Activated CD4-positive, alpha-beta memory T cell treated with anti-CD3 and anti-CD28 coated beads for 36 hours (primary cell): Measurements from ENCODE around the gene C19orf12. TPM values are rescaled to one million over a fixed set of nuclear protein-coding genes. Genes with fewer than 3 reads are reported as not detected.

Experiments used
- CTCF ChIA-PET: fragments of 350-600 bp; sonication (Branson Sonifier 250); formaldehyde crosslinking; loops from one replicate; lab custom pipeline; 2021; ENCODE audit warnings: antibody characterized with exemption, inconsistent platforms; lab: Charles Lee
- POLR2A ChIA-PET: fragments of 350-600 bp; sonication (Branson Sonifier 250); formaldehyde crosslinking; loops from one replicate; lab custom pipeline; 2021; ENCODE audit warnings: antibody characterized with exemption; lab: Charles Lee
- DNase-seq: peaks from one replicate; pipeline ENCODE4 v3.0.0-alpha.2; 2020
- H3K27ac Mint-ChIP-seq: one replicate; pipeline ENCODE4 v1.8.0; 2021; ENCODE audit warnings: mixed read lengths
- H3K27me3 Mint-ChIP-seq: one replicate; pipeline ENCODE4 v1.8.0; 2021; ENCODE audit warnings: mixed read lengths
- H3K36me3 Mint-ChIP-seq: one replicate; pipeline ENCODE4 v1.8.0; 2021; ENCODE audit warnings: mixed read lengths
- H3K4me1 Mint-ChIP-seq: one replicate; pipeline ENCODE4 v1.8.0; 2021; ENCODE audit warnings: low read depth, mixed read lengths
- H3K4me3 Mint-ChIP-seq: one replicate; pipeline ENCODE4 v1.8.0; 2021; ENCODE audit warnings: mild to moderate bottlenecking, mixed read lengths
- H3K9me3 Mint-ChIP-seq: one replicate; pipeline ENCODE4 v1.8.0; 2021; ENCODE audit warnings: mixed read lengths
- intact Hi-C: fragments of 100-400 bp; cut with micrococcal nuclease; formaldehyde crosslinking; loops from one replicate; pipeline ENCODE4 v1.15.1; 2023
- total RNA-seq, 2 experiments: library from RNA; stranded (reverse); gene quantifications; one replicate each; pipeline ENCODE4 v1.2.3, GENCODE V29; 2021

Gene C19orf12
- total RNA-seq, 2 experiments from 2014 or later: 32.6 to 32.8 TPM

DNA sequence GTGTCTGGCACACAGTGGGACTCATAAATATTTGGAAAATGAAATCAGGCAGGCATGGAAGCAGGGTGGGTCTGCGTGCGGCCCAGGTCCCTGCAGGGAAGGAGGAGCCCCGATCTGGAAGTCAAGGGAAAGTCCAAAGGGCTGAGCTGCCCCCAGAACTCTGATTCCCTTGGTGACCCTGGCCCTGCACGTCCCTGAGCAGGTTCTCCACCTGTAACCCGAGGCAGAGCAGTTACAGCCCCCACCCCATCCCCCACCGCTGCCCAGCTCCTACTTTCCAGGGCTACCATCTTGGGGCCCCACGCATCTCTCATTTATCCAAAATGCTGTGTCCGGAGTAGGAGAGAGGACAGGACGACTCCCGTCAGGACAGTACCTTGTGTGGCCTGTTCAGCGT, 47.7 kb downstream of the C19orf12 start:
- DNase-seq: no peak
- Mint-ChIP-seq H3K36me3 (peaks cover 33% of the 10 kb centered on the region), H3K27me3 (no peaks in the 10 kb centered on the region), H3K9me3 (no peaks in the 10 kb centered on the region), H3K4me3 (peak overlapping the region; percentile 82), H3K27ac (peak overlapping the region; percentile 99), H3K4me1 (peaks cover 73% of the 10 kb centered on the region)
- intact Hi-C loops: loop anchor here (1.0 to 2.0 kb wide), 2 partner anchors 13 to 47 kb away; partner anchors contain the start of gene C19orf12
- POLR2A ChIA-PET: interaction anchor here (0.8 to 5.4 kb wide), 6 partner anchors 12 to 61 kb away, joined by 3 to 46 read pairs (median 8); partner anchors contain the start of genes C19orf12 and POP4
- CTCF ChIA-PET: interaction anchor here (0.7 to 5.7 kb wide), 11 partner anchors 11 to 61 kb away, joined by 3 to 70 read pairs (median 8); partner anchors contain the start of genes C19orf12 and POP4

GRCh38 chr19:29666578-29667386, 48.3 kb downstream of the C19orf12 start:
- intact Hi-C loops: loop anchor here (1.0 to 2.0 kb wide), 2 partner anchors 14 to 48 kb away; partner anchors contain the start of gene C19orf12
- Mint-ChIP-seq H3K4me1 (peaks cover 72% of the 10 kb centered on the region), H3K36me3 (peaks cover 31% of the 10 kb centered on the region), H3K9me3 (no peaks in the 10 kb centered on the region), H3K27me3 (no peaks in the 10 kb centered on the region), H3K27ac (peak overlapping the region; percentile 99), H3K4me3 (peak overlapping the region; percentile 82)
- ChIA-PET POLR2A (interaction anchor here (0.8 to 5.4 kb wide), 8 partner anchors 9 to 60 kb away, joined by 3 to 46 read pairs (median 4); partner anchors contain the start of genes C19orf12 and POP4), CTCF (interaction anchor here (0.7 to 5.7 kb wide), 12 partner anchors 12 to 930 kb away, joined by 3 to 70 read pairs (median 8); partner anchors contain the start of genes C19orf12 and POP4)
- DNase-seq: peak; percentile 56

GRCh38 chr19:29665826-29666577, 49.1 kb downstream of the C19orf12 start:
- POLR2A ChIA-PET: interaction anchor here (0.9 to 5.4 kb wide), 9 partner anchors 10 to 59 kb away, joined by 3 to 46 read pairs (median 4); partner anchors contain the start of gene POP4
- DNase-seq: no peak

DNA sequence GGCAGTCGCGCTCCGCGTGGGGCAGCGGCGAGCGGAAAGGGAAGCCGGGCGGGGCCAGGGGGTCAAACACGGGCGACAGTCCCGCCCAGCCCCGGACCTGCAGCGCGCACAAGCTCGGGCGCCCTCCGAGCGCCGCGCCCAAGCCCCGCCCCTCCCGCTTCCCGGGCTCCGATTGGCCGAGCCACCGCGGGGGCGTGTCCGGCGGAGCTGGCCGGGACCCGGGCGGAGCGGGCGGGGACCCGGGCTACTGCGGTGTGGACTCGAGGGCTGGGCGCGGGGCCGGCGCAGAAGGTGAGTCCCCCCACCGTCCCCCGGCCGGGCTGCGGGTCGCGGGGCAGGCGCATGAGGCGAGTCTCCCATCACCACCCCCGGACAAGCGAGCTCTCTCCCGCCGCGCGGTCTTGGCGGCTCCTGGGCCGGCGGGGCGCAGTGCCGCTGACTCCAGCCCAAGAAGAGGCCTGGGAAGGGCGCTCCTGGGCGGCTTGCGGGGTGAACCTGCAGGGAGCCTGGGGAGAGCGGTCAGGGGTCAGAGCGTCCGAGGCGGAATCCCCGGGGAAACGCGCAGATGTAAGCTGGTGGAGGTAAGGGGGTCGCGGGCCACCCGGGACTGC, 49.7 kb downstream of the C19orf12 start, which contains the start of gene PLEKHF1:
PLEKHF1 (plus strand) TSS at position 247 of the 611 bp plus-strand sequence. CDS start 8,379 bp downstream, outside the sequence.
- H3K27ac Mint-ChIP-seq: peak within 1 kb of the TSS; percentile 99
- intact Hi-C loops: loop anchor here (1.0 kb wide), 1 partner anchor 42 kb away; no protein-coding TSS in a partner anchor
- CTCF ChIA-PET: interaction anchor here (0.7 to 5.7 kb wide), 13 partner anchors 13 to 59 kb away, joined by 3 to 70 read pairs (median 8); partner anchors contain the start of genes C19orf12 and POP4
- peak within 1 kb of the TSS; percentile 82 for H3K4me3 Mint-ChIP-seq
- POLR2A ChIA-PET: interaction anchor here (0.9 to 5.4 kb wide), 7 partner anchors 10 to 59 kb away, joined by 3 to 46 read pairs (median 4); partner anchors contain the start of gene POP4
- H3K4me1 Mint-ChIP-seq: peaks cover 64% of the 10 kb centered on the region
- H3K36me3 Mint-ChIP-seq: peaks cover 19% of the 10 kb centered on the region
- peak; percentile 91 for DNase-seq
- no peaks in the 10 kb centered on the region for H3K9me3 Mint-ChIP-seq
- H3K27me3 Mint-ChIP-seq: no peaks in the 10 kb centered on the region

More at GRCh38 chr19:29665826-29666577, 49.1 kb downstream of the C19orf12 start:
- peak overlapping the region; percentile 99 for H3K27ac Mint-ChIP-seq
- peaks cover 24% of the 10 kb centered on the region for H3K36me3 Mint-ChIP-seq
- CTCF ChIA-PET: interaction anchor here (0.6 to 5.7 kb wide), 18 partner anchors 12 to 930 kb away, joined by 3 to 70 read pairs (median 8); partner anchors contain the start of genes C19orf12 and POP4
- intact Hi-C loops: loop anchor here (1.0 to 2.0 kb wide), 2 partner anchors 43 to 49 kb away; partner anchors contain the start of gene C19orf12
- H3K4me1 Mint-ChIP-seq: peaks cover 67% of the 10 kb centered on the region
- peak overlapping the region; percentile 82 for H3K4me3 Mint-ChIP-seq
- no peaks in the 10 kb centered on the region for H3K27me3 Mint-ChIP-seq
- no peaks in the 10 kb centered on the region for H3K9me3 Mint-ChIP-seq

GRCh38 chr19:29664753-29665214, 50.3 kb downstream of the C19orf12 start:
- intact Hi-C loops: loop anchor here (1.0 kb wide), 1 partner anchor 41 kb away; no protein-coding TSS in a partner anchor

GRCh38 chr19:29663861-29664752, 51.0 kb downstream of the C19orf12 start:
- Mint-ChIP-seq H3K27me3 (no peaks in the 10 kb centered on the region), H3K9me3 (no peaks in the 10 kb centered on the region), H3K4me1 (peaks cover 53% of the 10 kb centered on the region), H3K4me3 (peak overlapping the region; percentile 63), H3K36me3 (peaks cover 12% of the 10 kb centered on the region), H3K27ac (no peak overlapping the region)
- DNase-seq: no peak
- ChIA-PET CTCF (interaction anchor here (0.9 to 5.7 kb wide), 9 partner anchors 9 to 58 kb away, joined by 3 to 70 read pairs (median 8); partner anchors contain the start of genes C19orf12 and POP4), POLR2A (interaction anchor here (1.6 to 5.4 kb wide), 3 partner anchors 8 to 57 kb away, joined by 7 to 46 read pairs (median 12); partner anchors contain the start of gene POP4)
- intact Hi-C loops: no loop called here

More at GRCh38 chr19:29664753-29665214, 50.3 kb downstream of the C19orf12 start:
- no peak for DNase-seq
- Mint-ChIP-seq H3K36me3 (peaks cover 14% of the 10 kb centered on the region), H3K4me3 (peak overlapping the region; percentile 63), H3K27ac (peak overlapping the region; percentile 65), H3K27me3 (no peaks in the 10 kb centered on the region), H3K4me1 (peaks cover 60% of the 10 kb centered on the region), H3K9me3 (no peaks in the 10 kb centered on the region)
- POLR2A ChIA-PET: interaction anchor here (0.9 to 5.4 kb wide), 7 partner anchors 8 to 58 kb away, joined by 3 to 46 read pairs (median 7); partner anchors contain the start of gene POP4
- CTCF ChIA-PET: interaction anchor here (0.7 to 5.7 kb wide), 11 partner anchors 14 to 59 kb away, joined by 3 to 70 read pairs (median 8); partner anchors contain the start of genes C19orf12 and POP4

DNA sequence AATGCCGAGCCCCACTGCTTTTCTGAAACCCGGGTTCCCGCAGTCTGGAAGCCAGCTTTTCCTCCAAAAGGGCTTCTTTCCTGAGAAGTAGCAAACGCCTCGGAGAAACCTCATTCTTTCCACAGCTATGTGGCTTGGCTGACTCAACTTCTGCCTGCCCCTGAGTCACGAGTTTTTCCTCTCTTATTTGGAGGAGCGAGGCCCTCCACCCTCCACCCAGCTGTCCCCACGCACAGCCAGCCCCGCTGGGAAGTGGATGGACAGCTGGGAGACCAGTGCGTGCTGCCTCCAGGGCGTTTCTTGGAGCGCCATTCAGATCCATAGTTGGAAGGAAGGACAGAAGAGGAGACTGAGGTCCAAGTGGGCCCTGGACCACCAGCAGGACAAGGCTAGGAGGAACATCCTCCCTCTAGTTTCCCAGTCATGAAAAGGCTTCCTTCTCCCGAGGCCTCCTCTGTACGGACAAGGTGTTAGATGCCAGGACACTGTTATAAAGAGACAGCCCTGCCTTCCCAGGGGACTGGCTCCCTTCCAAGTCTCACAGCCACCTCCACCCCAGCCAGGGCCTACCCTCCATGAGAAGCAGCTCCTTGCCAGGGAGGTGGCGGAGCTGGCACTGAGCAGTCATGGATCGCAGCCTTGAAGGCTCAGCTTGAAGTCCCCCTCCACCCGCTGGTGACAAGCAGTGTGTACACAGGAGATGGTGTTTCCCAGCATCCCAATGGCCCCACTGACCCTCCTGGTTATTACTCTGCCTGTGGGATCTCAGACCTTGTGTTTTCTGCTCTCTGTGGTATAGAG, 52.3 kb downstream of the C19orf12 start:
- intact Hi-C loops: no loop called here
- no peaks in the 10 kb centered on the region for H3K27me3 Mint-ChIP-seq
- H3K9me3 Mint-ChIP-seq: no peaks in the 10 kb centered on the region
- ChIA-PET CTCF (interaction anchor here (0.9 to 3.7 kb wide), 10 partner anchors 10 to 57 kb away, joined by 3 to 20 read pairs (median 6); partner anchors contain the start of gene POP4), POLR2A (interaction anchor here (1.1 to 2.6 kb wide), 3 partner anchors 10 to 56 kb away, joined by 3 to 12 read pairs (median 5); partner anchors contain the start of gene C19orf12)
- peaks cover 40% of the 10 kb centered on the region for H3K4me1 Mint-ChIP-seq
- H3K36me3 Mint-ChIP-seq: peaks cover 12% of the 10 kb centered on the region
- peak; percentile 63 for DNase-seq
- no peak overlapping the region for H3K4me3 Mint-ChIP-seq
- peak overlapping the region; percentile 51 for H3K27ac Mint-ChIP-seq

DNA sequence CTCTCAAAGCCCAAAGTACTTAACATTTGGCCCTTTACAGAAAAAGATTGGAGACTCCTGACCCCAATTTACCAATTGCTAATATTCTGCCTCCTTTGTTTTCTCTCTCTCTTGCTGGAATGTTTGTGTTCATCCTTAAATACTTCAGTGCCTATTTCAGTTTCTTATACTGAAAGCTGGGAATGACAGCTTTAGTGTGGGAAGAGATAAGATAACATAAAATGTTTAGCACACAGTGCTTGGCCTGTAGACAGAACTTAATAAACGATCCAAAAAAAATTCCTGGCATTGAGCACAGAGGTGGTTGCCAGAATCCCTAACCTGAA, 52.8 kb downstream of the C19orf12 start:
- Mint-ChIP-seq H3K27me3 (no peaks in the 10 kb centered on the region), H3K27ac (peak overlapping the region; percentile 43), H3K4me3 (no peak overlapping the region), H3K4me1 (peaks cover 35% of the 10 kb centered on the region), H3K36me3 (peaks cover 8% of the 10 kb centered on the region), H3K9me3 (no peaks in the 10 kb centered on the region)
- no peak for DNase-seq
- ChIA-PET POLR2A (interaction anchor here (0.6 to 2.6 kb wide), 4 partner anchors 10 to 215 kb away, joined by 3 to 12 read pairs (median 4); partner anchors contain the start of gene C19orf12), CTCF (interaction anchor here (1.3 to 3.7 kb wide), 8 partner anchors 11 to 56 kb away, joined by 3 to 20 read pairs (median 8); partner anchors contain the start of gene POP4)
- intact Hi-C loops: no loop called here

DNA sequence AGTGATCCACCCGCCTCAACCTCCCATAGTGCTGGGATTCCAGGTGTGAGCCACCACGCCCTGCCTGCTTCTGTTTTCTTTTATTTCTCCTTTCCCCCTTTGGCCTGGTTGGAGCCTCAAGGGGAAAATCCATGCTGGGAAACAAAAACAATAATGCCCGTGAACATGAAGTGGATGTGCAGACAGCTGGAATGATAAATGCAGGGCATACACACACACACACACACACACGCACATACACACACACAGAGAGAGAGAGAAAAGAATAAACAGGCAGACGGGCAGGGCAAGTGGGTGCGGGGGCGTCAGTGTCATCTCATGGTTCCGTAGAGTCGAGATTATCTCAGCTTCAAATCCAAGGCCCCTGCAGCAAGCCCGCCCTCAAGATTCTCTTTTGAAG, 54.2 kb downstream of the C19orf12 start:
- H3K4me3 Mint-ChIP-seq: no peak overlapping the region
- peaks cover 2% of the 10 kb centered on the region for H3K36me3 Mint-ChIP-seq
- H3K4me1 Mint-ChIP-seq: peaks cover 31% of the 10 kb centered on the region
- no peaks in the 10 kb centered on the region for H3K27me3 Mint-ChIP-seq
- DNase-seq: peak; percentile 54
- intact Hi-C loops: no loop called here
- ChIA-PET CTCF (interaction anchor here (1.0 to 3.7 kb wide), 5 partner anchors 12 to 133 kb away, joined by 4 to 20 read pairs (median 9); no protein-coding TSS in a partner anchor), POLR2A (interaction anchor here (2.2 kb wide), 1 partner anchor 55 kb away, joined by 6 read pairs; the partner anchor contains the start of gene POP4)
- H3K9me3 Mint-ChIP-seq: no peaks in the 10 kb centered on the region
- H3K27ac Mint-ChIP-seq: no peak overlapping the region
